ENCODE measurements around the gene CACNB3.
"Not testable (repeated sequence)": the region's sequence is repeated elsewhere in the genome, so short reads cannot be mapped to it uniquely, and the experiment has no call there.

The CACNB3 gene

DNA sequence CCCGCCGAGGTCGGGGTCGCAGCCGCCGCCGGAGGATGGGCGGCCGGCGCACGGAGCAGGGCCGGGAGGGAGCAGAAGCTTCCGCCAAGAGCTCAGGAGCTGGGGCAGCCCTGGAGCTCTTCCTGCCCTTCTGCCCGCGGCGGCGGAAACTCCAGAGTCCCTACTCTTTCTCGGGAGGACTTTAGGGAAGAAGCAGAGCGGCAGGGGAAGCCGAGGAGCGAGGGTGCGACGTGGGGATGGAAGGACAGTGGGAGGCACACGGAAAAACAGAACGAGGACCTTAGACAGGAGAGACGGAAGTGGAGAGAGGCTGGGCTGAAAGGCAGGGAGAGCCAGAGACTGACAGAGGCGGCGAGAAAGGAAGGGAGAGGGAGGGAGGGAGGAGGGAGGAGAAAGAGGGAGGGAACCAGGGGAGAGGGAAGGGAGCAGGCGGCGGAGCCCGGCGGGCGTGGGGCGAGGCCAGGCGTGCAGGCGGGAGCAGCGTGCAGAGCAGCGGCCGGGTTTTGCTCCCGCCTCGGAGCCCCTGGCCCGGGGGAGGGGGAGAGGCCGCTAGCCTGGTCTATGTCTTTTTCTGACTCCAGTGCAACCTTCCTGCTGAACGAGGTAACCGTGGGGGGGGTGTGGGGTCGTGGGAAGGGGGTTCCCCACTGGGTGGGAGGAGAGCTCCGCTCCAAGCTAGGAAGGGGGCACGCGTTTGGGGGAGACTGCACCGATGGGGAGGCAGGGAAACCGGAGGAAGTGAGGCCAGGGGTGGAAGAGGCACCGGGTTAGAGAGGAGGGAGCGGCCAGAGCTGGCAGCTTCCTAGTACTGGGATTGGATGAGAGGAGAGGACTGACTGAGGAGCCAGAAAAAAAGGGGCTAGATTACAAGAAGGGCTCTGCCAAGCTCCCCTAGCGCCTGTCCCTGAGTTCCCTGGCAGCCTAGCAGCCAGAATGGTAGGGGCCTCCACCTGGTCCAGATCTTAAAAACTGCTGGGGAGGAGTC lies 2.9 kb upstream of the CACNB3 start:
- DNase-seq = peak; percentile 33 to 95 (median 66)
- intact Hi-C loops (cut with DNase I) = no loop called here

DNA sequence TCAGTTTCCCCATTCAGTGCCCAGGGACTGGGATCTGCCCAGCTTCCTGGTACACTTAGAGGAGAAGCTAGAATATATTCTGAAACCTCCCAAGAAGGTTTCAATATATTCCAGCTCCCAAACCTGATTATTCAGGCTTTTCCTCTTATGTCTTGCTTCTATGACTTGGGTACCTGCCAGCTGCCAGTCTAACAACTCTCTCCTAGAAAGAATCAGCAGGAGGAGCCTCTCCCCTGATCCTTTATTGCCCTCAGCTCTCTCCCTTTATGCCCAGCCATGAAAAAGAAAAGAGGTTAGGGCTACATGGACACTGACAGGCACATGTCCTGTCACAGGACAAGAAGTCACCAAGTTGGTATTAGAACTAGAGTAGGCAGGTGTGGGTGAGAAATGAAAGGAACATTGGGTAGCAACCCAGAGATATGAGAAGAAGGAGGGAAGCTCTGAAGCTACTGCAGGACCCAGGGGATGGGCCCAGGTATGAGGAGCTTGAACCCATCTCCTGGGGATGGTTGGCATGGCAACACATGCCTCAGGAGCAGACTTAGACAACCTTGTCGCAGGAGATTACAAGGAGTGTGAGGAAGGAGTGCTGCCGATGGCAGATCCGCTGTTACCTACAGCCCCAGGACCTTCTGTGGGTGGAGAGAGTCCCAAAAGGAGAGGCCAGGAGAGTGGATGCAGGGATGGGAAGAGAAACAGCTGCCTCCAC lies 2.0 kb upstream of the CACNB3 start:
- intact Hi-C loops (cut with DNase I) = no loop called here
- no peak for DNase-seq

DNA sequence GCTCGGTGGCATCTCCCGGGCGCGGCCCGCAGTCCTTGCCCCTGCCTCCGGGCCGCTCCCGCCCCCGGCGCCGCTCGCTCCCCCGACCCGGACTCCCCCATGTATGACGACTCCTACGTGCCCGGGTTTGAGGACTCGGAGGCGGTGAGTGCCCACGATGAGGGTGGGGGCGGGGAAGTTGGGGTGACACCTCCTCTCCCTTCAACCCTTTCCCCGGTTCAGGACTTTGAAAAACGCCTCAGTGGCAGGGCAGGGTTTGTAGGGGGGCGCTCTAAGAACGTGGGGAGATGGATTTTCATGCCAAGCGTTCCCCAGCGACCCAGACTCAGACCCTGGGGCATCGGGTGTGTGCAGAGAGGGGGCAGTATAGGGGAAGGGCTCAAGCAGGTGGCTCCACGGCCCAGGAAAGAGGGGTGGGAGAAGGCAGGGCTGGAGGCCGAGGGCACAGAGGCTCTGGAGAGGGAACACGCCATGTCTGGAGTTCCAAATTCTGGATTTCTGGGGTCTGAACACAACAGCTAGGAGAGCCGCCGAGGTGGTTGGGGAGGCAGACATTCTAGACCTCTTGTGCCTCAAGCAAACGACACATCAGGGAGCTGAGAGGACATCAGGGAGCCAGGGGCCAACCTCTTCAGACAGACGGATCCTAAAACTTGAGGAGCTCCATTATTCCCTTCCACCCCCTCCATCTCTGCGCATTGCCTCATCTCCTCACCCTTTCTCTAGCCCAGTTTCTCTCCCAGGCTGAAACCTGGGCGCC lies 715 bp downstream of the CACNB3 start:
- DNase-seq = no peak
- intact Hi-C loops (cut with DNase I) = no loop called here

DNA sequence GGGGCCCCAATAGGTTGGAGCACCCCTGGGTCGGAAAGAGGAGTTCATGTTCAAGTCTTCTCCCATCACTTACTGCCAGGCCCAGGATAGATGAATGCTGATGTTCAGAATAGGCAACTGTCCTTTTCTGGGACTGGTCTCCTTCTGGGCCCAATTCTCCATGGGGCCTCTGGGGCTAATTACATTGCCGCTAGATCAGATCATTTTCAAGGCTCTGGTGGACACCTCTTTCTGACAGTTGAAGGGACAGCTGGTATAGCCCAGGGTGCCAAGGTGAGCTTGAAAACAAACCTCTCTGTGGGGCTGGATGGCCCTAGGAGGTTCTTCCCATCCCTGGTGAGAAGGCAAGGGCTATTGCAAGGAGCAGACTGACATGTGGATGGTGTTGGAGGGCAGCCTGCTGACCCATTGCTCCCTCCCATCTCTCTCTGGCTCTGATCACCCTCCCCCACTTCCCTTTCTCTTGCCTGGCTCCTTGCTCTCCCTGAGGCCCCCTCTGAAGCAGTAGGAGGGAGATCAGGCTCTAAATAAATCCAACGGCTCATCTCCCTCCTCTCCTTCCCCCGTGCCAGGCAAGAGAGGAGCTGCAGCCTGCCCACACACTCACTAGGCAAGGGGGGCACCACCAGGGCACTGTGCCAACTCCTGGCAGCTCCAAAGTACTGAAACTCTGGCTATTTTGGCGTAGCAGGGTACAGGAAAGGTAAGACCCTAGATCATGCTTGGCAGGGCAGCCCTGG lies 1.9 kb downstream of the CACNB3 start:
- DNase-seq = peak in 1 of 10 donors; percentile 88
- intact Hi-C loops (cut with DNase I) = no loop called here

DNA sequence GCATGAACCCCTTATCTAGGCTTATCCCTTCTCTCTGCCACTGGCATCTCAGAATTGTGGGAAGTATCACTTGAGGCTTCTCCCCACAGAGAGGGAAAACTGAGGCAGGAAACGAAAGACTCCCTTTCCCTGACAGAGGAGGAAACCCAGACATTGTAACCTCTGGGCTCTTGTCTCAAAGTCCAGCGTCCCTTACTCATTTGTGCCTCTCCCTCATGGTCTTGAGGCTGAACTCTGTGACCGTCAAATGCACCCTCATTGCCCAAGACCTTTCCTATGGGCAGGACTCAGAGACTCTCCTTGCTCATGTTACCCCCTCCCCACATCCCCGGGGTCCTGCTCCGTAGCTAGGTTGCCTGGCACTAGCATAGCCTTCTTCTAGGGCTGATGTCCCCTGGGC lies 3.8 kb downstream of the CACNB3 start:
- DNase-seq = no peak
- intact Hi-C loops (cut with DNase I) = no loop called here

DNA sequence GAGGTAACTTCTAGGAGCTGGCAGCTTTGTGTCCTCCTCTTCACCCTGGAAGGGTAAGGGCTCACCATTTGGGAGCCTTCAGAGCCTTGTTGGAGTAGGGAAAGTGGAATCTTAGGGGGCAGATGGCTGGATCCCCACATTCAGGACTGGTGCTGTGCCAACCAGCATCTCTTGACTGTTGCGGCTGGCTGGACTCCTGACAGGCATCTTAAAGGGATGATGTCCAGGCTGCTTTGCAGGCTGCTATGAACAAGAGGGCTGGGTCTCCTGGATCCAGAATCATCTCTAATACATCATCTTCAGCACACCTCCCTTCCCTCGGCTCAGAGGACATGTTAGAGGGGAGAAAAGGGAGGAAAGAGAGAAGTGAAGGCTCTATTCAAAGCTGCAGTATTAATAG lies 4.4 kb downstream of the CACNB3 start:
- peak in 1 of 10 donors; percentile 56 for DNase-seq
- intact Hi-C loops (cut with DNase I) = no loop called here

DNA sequence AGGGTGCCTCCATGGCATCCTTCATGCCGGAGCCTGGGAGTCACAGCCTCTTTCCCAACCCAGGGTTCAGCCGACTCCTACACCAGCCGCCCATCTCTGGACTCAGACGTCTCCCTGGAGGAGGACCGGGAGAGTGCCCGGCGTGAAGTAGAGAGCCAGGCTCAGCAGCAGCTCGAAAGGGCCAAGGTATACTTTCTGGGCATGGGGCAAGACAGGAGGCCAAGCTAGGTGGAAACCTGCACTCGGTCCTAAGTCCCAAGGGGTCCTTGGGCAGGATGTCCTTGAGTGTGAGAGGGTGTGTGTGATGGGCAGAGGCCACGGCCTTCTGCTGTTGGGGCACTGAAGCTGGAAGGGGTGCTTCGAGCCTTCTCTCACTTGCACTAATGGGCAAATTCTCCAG lies 5.0 kb downstream of the CACNB3 start:
- peak in 2 of 10 donors; percentile 61 to 62 for DNase-seq
- intact Hi-C loops (cut with DNase I) = no loop called here

DNA sequence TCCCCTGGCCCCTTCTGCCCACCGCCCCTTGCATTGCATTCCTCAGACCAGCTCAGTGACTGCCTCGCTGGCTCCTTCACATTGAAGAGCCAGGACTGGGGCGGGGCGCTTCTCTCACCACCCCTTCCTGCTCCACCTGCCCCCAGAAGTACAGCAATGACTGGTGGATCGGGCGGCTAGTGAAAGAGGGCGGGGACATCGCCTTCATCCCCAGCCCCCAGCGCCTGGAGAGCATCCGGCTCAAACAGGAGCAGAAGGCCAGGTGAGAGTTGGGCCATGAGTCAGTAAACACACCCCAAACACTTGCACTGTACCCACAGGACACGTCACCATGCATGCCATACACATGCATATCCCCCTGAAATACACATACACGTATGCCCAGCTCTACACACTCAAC lies 5.8 kb downstream of the CACNB3 start:
- peak in 2 of 10 donors; percentile 59 to 72 for DNase-seq
- intact Hi-C loops (cut with DNase I) = no loop called here

DNA sequence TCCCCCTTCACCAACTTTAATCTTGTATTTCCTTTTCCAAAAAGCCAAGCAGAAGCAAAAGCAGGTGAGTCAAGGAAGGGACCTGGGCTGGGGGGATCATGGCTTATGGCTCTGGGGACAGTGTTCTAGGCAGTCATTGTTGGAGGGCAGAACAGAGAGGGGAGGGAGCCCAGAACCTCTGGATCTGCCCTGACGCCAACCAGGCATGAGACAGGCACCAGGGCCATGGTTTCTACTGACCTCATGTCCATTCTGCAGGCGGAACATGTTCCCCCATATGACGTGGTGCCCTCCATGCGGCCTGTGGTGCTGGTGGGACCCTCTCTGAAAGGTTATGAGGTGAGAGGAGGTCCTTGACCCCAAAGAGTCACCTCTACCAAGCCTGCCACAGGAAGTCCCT lies 6.6 kb downstream of the CACNB3 start:
- intact Hi-C loops (cut with DNase I) = no loop called here
- DNase-seq = peak in 2 of 10 donors; percentile 35 to 58

DNA sequence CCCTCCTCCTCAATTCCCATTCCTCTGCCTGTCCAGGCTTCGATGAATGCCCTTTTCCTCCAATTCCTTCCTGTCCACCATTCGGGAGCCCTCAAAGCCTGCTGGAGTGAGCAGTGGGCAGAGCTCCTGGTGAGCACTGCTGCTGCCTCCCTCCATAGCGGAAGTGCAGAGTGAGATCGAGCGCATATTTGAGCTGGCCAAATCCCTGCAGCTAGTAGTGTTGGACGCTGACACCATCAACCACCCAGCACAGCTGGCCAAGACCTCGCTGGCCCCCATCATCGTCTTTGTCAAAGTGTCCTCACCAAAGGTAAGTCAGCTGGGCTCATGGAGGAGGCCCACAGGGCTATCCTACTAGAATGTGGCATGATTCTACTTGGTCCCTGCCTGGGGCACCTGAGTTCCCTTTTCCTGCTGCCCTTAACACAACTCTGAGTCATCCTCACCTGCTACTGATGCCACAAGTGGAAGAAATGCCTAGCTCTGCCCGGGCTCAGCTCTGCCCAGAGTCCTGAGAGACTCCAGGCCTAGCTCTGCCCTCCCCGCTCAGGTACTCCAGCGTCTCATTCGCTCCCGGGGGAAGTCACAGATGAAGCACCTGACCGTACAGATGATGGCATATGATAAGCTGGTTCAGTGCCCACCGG lies 8.0 kb downstream of the CACNB3 start:
- DNase-seq = peak in 2 of 10 donors; percentile 45 to 65
- intact Hi-C loops (cut with DNase I) = no loop called here

DNA sequence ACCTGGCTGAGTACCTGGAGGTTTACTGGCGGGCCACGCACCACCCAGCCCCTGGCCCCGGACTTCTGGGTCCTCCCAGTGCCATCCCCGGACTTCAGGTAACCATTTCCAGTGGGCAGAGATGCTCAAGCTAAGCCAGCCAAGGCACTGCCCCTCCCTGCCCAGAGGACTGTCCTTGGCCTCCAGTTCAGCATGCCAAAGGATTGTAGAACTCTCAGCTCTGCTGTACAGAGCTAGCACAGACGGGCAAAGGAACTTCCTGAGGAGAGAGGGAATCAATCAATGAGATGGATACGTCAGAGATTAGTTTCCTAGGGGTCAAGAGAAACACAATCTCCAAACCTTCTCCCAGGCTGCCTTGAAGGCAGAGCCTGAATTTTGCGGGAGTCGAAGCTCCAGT lies 8.7 kb downstream of the CACNB3 start:
- DNase-seq = peak in 1 of 10 donors; percentile 34
- intact Hi-C loops (cut with DNase I) = no loop called here

DNA sequence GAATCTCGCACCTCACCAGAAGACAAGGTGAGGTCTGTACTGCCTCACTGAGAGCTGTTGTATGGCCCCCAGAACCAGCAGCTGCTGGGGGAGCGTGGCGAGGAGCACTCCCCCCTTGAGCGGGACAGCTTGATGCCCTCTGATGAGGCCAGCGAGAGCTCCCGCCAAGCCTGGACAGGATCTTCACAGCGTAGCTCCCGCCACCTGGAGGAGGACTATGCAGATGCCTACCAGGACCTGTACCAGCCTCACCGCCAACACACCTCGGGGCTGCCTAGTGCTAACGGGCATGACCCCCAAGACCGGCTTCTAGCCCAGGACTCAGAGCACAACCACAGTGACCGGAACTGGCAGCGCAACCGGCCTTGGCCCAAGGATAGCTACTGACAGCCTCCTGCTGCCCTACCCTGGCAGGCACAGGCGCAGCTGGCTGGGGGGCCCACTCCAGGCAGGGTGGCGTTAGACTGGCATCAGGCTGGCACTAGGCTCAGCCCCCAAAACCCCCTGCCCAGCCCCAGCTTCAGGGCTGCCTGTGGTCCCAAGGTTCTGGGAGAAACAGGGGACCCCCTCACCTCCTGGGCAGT lies 9.3 kb downstream of the CACNB3 start:
- DNase-seq = peak in 2 of 10 donors; percentile 80 to 83
- intact Hi-C loops (cut with DNase I) = no loop called here

DNA sequence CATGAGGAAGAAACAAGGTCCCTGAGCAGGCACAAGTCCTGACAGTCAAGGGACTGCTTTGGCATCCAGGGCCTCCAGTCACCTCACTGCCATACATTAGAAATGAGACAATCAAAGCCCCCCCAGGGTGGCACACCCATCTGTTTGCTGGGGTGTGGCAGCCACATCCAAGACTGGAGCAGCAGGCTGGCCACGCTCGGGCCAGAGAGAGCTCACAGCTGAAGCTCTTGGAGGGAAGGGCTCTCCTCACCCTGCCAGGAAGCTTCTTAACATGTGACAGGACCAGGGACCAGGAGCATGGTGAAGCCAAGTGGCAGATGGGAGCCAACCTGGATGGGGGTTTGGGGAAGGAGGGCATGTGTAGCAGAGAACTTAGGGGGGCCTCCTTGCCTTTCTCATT lies 10.0 kb downstream of the CACNB3 start:
- intact Hi-C loops (cut with DNase I) = no loop called here
- peak in 2 of 10 donors; percentile 49 to 62 for DNase-seq

DNA sequence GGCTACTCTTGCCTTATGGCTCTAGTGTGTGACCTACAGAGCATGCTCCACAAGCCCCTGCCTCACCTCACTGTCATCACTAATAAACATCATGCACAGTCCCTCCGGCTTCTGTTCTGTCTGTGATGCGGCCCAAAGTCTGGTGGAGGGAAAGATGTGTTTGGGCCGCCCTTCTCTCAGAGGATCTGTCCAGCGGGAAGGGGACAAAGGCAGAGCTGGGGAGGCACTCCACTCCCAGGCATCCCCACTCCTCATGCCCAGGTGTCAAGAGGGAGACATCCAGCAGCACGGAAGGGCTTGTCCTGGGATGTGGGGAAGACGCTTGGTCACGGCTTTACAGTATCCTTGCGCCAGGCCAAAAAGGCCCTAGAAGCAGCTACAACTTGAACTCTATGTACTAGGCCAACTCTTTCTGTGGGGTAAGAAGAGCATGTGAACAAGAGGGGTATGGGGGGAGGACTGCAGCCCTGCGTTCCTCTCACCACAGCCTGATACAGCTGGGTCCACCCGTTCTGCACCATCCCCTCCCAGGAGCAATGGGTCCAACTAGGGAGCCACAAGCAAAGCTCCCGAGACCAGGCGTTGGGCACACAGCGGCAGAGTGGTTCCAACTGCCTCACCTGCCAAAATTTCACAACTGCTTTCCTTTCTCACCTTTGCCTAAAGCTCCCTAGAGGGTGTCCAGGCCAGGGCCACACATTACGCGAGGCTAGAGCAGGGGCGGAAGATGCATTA lies 10.7 kb downstream of the CACNB3 start:
- intact Hi-C loops (cut with DNase I) = no loop called here
- peak in 2 of 10 donors; percentile 47 to 62 for DNase-seq

DNA sequence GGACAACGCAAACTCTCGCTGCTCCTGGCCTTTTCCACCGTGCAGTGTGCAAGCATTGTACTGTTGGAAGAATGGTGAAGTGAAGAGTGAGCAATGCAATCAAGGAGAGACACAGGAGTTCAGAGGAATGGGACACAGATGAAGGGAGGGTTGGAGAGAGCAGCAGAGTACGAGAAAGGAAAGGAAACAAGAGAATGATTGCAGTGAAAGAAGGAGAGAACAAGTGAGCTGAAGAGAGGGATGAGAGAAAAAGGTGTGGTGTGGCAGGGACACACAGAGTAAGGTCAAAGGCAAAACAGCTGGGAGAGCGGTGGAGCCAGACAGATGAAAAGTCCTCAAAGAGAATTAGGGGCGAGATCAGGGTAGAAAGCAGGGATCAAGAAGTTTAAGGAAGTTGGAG lies 13.0 kb downstream of the CACNB3 start:
- intact Hi-C loops (cut with DNase I) = no loop called here
- peak in 1 of 10 donors; percentile 10 for DNase-seq

DNA sequence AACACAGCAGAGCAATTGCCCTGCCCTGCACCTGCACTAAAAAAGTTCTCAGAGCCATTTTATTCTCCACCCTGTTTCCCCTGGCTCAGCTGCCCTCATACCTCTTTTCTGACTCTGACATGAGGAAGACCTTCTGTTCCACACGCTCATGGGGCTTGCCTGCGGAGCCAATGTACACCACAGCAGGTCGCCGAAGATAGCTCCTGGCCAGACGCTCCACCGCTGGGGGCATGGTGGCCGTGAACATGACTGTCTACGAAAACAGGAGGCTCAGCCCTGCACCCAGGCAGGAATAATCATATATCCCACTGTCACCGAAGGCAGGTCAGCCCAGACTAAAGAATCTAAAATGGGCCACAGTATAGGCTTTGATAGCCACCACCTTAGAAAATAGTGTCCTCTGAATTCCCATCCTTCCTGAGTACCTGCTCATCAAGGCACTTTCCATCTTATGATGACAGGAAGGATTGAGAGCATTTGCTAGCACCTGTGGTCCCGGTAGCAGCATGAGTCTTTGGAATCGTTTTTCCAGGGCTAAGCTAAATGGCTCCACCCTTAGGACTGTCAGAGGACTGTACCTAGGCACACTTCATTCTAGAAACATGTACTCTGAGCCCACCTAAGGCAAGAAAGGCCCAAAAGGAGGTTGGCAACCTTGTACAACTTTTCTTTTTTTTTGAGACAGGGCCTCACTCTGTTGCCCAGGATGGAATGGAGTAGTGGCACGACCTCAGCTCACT lies 14.2 kb downstream of the CACNB3 start:
- peak in 2 of 10 donors; percentile 62 to 70 for DNase-seq
- intact Hi-C loops (cut with DNase I) = no loop called here

DNA sequence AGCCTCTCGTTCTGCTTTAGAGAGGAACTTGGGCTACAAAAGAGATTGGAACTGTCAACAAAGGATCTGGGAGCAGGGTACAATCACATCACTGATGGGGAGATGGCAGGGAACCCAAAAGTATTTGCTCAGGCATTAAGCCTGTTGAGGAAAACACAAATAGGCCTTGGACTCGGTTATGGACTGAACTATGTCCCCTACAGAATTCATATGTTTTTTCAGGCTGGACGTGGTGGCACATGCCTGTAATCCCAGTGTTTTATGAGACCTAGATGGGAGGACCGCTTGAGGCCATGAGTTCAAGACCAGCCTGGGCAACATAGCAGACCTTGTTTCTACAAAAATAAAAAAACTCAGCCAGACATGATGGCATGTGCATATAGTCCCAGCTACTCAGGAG lies 19.8 kb downstream of the CACNB3 start:
- no peak for DNase-seq
- intact Hi-C loops (cut with DNase I) = no loop called here

DNA sequence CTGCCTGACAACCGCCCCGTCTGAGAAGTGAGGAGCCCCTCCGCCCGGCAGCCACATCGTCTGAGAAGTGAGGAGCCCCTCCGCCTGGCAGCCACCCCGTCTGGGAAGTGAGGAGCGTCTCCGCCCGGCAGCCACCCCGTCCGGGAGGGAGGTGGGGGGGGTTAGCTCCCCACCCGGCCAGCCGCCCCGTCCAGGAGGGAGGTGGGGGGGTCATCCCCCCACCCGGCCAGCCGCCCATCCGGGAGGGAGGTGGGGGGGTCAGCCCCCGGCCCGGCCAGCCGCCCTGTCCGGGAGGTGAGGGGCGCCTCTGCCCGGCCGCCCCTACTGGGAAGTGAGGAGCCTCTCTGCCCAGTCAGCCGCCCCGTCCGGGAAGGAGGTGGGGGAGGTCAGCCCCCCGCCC lies 23.7 kb downstream of the CACNB3 start:
- DNase-seq = peak in 1 of 10 donors; percentile 31
- intact Hi-C loops (cut with DNase I) = not testable (repeated sequence)

All from posterior cingulate gyrus (tissue), 11 donors.